SK-N-MC (cell line): ENCODE measurements around the gene NCOA6.

Experiments used
- DNase-seq: peaks from one replicate; pipeline ENCODE4 v3.0.0-alpha.2; 2011; ENCODE audit warnings: low read depth, low spot score
- H3K27ac ChIP-seq: fragments of 200-600 bp; sonication (generic); 2 replicates; pipeline ENCODE4 v1.5.1; 2016; ENCODE audit warnings: mixed run types
- H3K36me3 ChIP-seq: fragments of 200-600 bp; sonication (generic); 2 replicates; pipeline ENCODE4 v1.6.1; 2017; ENCODE audit warnings: antibody characterized with exemption, low read length, mixed read lengths; ENCODE audit not compliant: insufficient read depth
- H3K4me3 ChIP-seq: fragments of 200-600 bp; sonication (generic); 2 replicates; pipeline ENCODE4 v1.5.1; 2016
- H3K9ac ChIP-seq: fragments of 200-600 bp; sonication (generic); 2 replicates; pipeline ENCODE4 v1.8.0; 2017; ENCODE audit warnings: mixed run types, mixed read lengths; ENCODE audit not compliant: insufficient read length
- H3K9me3 ChIP-seq: fragments of 200-600 bp; sonication (generic); 2 replicates; pipeline ENCODE4 v1.6.1; 2017; ENCODE audit warnings: low read depth, mild to moderate bottlenecking, antibody characterized with exemption, low read length, moderate library complexity, mixed read lengths
- EZH2 ChIP-seq: fragments of 200-600 bp; sonication (generic); IDR thresholded peaks from one replicate; pipeline ENCODE4 v1.6.1; 2017; ENCODE audit warnings: antibody characterized with exemption
- FOXP2 ChIP-seq: optimal IDR thresholded peaks from 2 replicates; pipeline ENCODE3; 2011; ENCODE audit warnings: mild to moderate bottlenecking, moderate library complexity; ENCODE audit not compliant: insufficient read depth; ENCODE audit errors: extremely low read length, control extremely low read depth
- POLR2AphosphoS5 ChIP-seq: IDR thresholded peaks from 2 replicates; pipeline ENCODE4 v1.6.1; 2012; ENCODE audit warnings: mild to moderate bottlenecking, low read depth, low read length, borderline replicate concordance

NCOA6 gene

GRCh38 chr20:34863421-34863965 is 38.0 kb upstream of the NCOA6 start:
- Histone ChIP-seq H3K4me3 (no peak overlapping the region), H3K36me3 (no peaks in the 10 kb centered on the region), H3K9ac (no peak overlapping the region), H3K9me3 (no peaks in the 10 kb centered on the region), H3K27ac (no peak overlapping the region)
- DNase-seq = no peak
- TF ChIP-seq EZH2 (no peak), POLR2AphosphoS5 (no peak), FOXP2 (no peak)

- no peak overlapping the region for H3K9ac ChIP-seq
- no peak overlapping the region for H3K4me3 ChIP-seq
- TF ChIP-seq EZH2 = no peak
- no peak for TF ChIP-seq FOXP2
- no peak for TF ChIP-seq POLR2AphosphoS5
- H3K27ac ChIP-seq = no peak overlapping the region
- H3K9me3 ChIP-seq = no peaks in the 10 kb centered on the region
- H3K36me3 ChIP-seq = no peaks in the 10 kb centered on the region
- DNase-seq = no peak
Observed at GRCh38 chr20:34862724-34863123, 37.3 kb upstream of the NCOA6 start.

- TF ChIP-seq FOXP2 = no peak
- no peak for TF ChIP-seq EZH2
- TF ChIP-seq POLR2AphosphoS5 = no peak
- no peak overlapping the region for H3K4me3 ChIP-seq
- H3K36me3 ChIP-seq = no peaks in the 10 kb centered on the region
- no peak overlapping the region for H3K9ac ChIP-seq
- no peak overlapping the region for H3K27ac ChIP-seq
- no peak for DNase-seq
- H3K9me3 ChIP-seq = no peaks in the 10 kb centered on the region
Observed at GRCh38 chr20:34861386-34862084, 36.1 kb upstream of the NCOA6 start.

- Histone ChIP-seq H3K9ac (no peak overlapping the region), H3K36me3 (no peaks in the 10 kb centered on the region), H3K4me3 (no peak overlapping the region), H3K9me3 (no peaks in the 10 kb centered on the region), H3K27ac (no peak overlapping the region)
- no peak for DNase-seq
- TF ChIP-seq EZH2 = no peak
Observed at GRCh38 chr20:34859826-34860545, 34.5 kb upstream of the NCOA6 start.

- no peaks in the 10 kb centered on the region for H3K9me3 ChIP-seq
- H3K9ac ChIP-seq = no peak overlapping the region
- no peak overlapping the region for H3K27ac ChIP-seq
- no peak for DNase-seq
- TF ChIP-seq EZH2 (no peak), POLR2AphosphoS5 (no peak), FOXP2 (no peak)
- no peaks in the 10 kb centered on the region for H3K36me3 ChIP-seq
- no peak overlapping the region for H3K4me3 ChIP-seq
Observed at GRCh38 chr20:34859367-34859766, 33.9 kb upstream of the NCOA6 start.

- H3K4me3 ChIP-seq = no peak overlapping the region
Observed at GRCh38 chr20:34852298-34852697, 26.8 kb upstream of the NCOA6 start.

GRCh38 chr20:34850969-34851368 is 25.5 kb upstream of the NCOA6 start:
- TF ChIP-seq POLR2AphosphoS5 (no peak), EZH2 (no peak)
- no peak for DNase-seq
- no peaks in the 10 kb centered on the region for H3K9me3 ChIP-seq
- no peaks in the 10 kb centered on the region; the same call in 1 of the 2 replicates for H3K36me3 ChIP-seq
- H3K9ac ChIP-seq = no peak overlapping the region
- no peak overlapping the region for H3K27ac ChIP-seq
- H3K4me3 ChIP-seq = no peak overlapping the region

More at GRCh38 chr20:34852298-34852697, 26.8 kb upstream of the NCOA6 start:
- H3K9me3 ChIP-seq = no peaks in the 10 kb centered on the region
- no peak overlapping the region for H3K27ac ChIP-seq
- TF ChIP-seq EZH2 (no peak), POLR2AphosphoS5 (no peak), FOXP2 (no peak)
- no peaks in the 10 kb centered on the region; the same call in 1 of the 2 replicates for H3K36me3 ChIP-seq
- no peak overlapping the region for H3K9ac ChIP-seq
- DNase-seq = no peak

GRCh38 chr20:34849778-34850177 is 24.3 kb upstream of the NCOA6 start:
- Histone ChIP-seq H3K9me3 (no peaks in the 10 kb centered on the region), H3K36me3 (no peaks in the 10 kb centered on the region; the same call in 1 of the 2 replicates), H3K4me3 (no peak overlapping the region), H3K9ac (no peak overlapping the region), H3K27ac (no peak overlapping the region)
- DNase-seq = no peak
- TF ChIP-seq EZH2 (no peak), FOXP2 (no peak), POLR2AphosphoS5 (no peak)
